ENCODE data around the gene DMAC2. TPM values are rescaled to one million over a fixed set of nuclear protein-coding genes. Genes with fewer than 3 reads are reported as not detected.

The DMAC2 gene
- total and polyA plus RNA-seq, 2 of the 13 experiments (the other 11 are each of a cell fraction or from before 2014, with no cell fraction given), result 39.0 to 66.0 TPM

DNA sequence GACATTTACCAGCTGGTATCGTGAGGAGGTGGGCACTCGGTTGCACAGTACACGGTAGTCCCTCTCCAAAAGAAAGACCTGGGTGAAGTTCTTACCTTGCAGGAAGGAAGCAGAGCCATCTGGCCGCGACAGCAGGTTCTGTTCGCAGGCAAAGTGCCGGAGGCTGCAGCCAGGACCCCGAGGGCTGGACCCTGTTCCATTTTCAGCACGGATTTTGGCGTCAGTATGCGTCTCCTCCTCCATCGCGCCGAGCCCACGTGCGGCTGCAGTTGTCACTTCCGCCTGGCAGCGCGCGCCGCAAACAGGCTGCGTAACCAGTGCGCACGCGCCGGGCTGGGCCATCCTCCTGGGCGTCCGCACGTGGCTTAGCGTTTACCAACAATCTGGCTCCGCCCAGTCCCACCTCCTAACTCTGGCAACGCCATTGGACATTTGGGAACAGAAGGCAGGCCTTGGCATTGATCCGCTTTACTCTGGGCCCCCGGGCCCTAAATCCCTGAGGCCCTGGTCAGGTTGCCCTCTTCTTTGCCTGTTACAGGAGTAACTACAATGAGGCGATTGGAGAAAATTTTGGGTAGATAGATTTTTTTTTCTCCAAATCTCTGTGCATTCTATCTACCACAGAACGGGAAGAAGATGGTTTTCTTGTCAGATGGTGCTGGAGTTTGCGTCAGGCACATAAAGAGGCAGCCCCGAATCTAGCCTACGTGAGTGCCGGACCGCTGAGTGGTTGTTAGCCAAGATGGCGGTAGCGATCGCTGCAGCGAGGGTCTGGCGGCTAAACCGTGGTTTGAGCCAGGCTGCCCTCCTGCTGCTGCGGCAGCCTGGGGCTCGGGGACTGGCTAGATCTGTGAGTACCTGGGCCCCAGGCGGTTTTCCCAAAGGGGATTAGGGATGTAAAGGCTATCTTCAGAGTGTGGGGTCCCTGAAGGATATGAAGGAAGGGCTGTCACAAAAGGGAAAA is 42.3 kb downstream of the DMAC2 start, which contains the start of the genes BCKDHA and EXOSC5 (continued):
- TF ChIP-seq ZNF367 (CRISPR knock-in tag; IDR thresholded peaks at IDR 0.05; ENCODE audit: borderline replicate concordance) (0 out of 2 replicates have a peak, but pooled peaks have one; percentile 56), ZFP36L2 (CRISPR knock-in tag; IDR thresholded peaks at IDR 0.05) (no peak), DR1 (CRISPR knock-in tag; IDR thresholded peaks at IDR 0.05) (no peak), YEATS4 (CRISPR knock-in tag; IDR thresholded peaks at IDR 0.05; ENCODE audit: borderline replicate concordance) (peak; percentile 98), PHF8 (CRISPR knock-in tag; IDR thresholded peaks at IDR 0.05) (peak; percentile 80), ZFX (CRISPR knock-in tag; IDR thresholded peaks at IDR 0.05; ENCODE audit: low read depth) (peak; percentile 59; the same call in 1 of the 2 replicates), FOXJ3 (CRISPR knock-in tag; IDR thresholded peaks at IDR 0.05; ENCODE audit: borderline replicate concordance) (peak; percentile 55; the same call in 1 of the 2 replicates)
- TF ChIP-seq, protein P1, sequence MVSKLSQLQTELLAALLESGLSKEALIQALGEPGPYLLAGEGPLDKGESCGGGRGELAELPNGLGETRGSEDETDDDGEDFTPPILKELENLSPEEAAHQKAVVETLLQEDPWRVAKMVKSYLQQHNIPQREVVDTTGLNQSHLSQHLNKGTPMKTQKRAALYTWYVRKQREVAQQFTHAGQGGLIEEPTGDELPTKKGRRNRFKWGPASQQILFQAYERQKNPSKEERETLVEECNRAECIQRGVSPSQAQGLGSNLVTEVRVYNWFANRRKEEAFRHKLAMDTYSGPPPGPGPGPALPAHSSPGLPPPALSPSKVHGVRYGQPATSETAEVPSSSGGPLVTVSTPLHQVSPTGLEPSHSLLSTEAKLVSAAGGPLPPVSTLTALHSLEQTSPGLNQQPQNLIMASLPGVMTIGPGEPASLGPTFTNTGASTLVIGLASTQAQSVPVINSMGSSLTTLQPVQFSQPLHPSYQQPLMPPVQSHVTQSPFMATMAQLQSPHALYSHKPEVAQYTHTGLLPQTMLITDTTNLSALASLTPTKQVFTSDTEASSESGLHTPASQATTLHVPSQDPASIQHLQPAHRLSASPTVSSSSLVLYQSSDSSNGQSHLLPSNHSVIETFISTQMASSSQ (IDR thresholded peaks at IDR 0.05; ENCODE audit: low read depth), result no peak
- TF ChIP-seq, protein P1 (CRISPR knock-in tag; IDR thresholded peaks at IDR 0.05; ENCODE audit: borderline replicate concordance), result peak; percentile 50; the same call in 1 of the 2 replicates
- TF ChIP-seq, protein P2, sequence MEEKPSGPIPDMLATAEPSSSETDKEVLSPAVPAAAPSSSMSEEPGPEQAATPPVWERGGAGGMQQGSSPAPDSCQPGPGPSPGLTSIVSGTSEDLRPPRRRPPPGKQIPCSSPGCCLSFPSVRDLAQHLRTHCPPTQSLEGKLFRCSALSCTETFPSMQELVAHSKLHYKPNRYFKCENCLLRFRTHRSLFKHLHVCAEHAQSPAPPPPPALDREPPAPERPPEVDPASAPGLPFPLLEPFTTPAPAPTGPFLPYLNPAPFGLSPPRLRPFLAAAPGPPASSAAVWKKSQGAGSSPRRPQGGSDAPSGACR (CRISPR knock-in tag; IDR thresholded peaks at IDR 0.05), result no peak; the same call in 1 of the 2 replicates
- TF ChIP-seq, protein P3, sequence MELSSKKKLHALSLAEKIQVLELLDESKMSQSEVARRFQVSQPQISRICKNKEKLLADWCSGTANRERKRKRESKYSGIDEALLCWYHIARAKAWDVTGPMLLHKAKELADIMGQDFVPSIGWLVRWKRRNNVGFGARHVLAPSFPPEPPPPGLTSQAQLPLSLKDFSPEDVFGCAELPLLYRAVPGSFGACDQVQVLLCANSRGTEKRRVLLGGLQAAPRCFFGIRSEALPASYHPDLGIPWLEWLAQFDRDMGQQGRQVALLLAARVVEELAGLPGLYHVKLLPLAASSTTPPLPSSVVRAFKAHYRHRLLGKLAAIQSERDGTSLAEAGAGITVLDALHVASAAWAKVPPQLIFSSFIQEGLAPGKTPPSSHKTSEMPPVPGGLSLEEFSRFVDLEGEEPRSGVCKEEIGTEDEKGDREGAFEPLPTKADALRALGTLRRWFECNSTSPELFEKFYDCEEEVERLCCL (CRISPR knock-in tag; IDR thresholded peaks at IDR 0.05; ENCODE audit: borderline replicate concordance), result 0 out of 2 replicates have a peak, but pooled peaks have one; percentile 2
- TF ChIP-seq, protein P4, sequence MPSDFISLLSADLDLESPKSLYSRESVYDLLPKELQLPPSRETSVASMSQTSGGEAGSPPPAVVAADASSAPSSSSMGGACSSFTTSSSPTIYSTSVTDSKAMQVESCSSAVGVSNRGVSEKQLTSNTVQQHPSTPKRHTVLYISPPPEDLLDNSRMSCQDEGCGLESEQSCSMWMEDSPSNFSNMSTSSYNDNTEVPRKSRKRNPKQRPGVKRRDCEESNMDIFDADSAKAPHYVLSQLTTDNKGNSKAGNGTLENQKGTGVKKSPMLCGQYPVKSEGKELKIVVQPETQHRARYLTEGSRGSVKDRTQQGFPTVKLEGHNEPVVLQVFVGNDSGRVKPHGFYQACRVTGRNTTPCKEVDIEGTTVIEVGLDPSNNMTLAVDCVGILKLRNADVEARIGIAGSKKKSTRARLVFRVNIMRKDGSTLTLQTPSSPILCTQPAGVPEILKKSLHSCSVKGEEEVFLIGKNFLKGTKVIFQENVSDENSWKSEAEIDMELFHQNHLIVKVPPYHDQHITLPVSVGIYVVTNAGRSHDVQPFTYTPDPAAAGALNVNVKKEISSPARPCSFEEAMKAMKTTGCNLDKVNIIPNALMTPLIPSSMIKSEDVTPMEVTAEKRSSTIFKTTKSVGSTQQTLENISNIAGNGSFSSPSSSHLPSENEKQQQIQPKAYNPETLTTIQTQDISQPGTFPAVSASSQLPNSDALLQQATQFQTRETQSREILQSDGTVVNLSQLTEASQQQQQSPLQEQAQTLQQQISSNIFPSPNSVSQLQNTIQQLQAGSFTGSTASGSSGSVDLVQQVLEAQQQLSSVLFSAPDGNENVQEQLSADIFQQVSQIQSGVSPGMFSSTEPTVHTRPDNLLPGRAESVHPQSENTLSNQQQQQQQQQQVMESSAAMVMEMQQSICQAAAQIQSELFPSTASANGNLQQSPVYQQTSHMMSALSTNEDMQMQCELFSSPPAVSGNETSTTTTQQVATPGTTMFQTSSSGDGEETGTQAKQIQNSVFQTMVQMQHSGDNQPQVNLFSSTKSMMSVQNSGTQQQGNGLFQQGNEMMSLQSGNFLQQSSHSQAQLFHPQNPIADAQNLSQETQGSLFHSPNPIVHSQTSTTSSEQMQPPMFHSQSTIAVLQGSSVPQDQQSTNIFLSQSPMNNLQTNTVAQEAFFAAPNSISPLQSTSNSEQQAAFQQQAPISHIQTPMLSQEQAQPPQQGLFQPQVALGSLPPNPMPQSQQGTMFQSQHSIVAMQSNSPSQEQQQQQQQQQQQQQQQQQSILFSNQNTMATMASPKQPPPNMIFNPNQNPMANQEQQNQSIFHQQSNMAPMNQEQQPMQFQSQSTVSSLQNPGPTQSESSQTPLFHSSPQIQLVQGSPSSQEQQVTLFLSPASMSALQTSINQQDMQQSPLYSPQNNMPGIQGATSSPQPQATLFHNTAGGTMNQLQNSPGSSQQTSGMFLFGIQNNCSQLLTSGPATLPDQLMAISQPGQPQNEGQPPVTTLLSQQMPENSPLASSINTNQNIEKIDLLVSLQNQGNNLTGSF (CRISPR knock-in tag; IDR thresholded peaks at IDR 0.05), result no peak
- TF ChIP-seq, protein P5, sequence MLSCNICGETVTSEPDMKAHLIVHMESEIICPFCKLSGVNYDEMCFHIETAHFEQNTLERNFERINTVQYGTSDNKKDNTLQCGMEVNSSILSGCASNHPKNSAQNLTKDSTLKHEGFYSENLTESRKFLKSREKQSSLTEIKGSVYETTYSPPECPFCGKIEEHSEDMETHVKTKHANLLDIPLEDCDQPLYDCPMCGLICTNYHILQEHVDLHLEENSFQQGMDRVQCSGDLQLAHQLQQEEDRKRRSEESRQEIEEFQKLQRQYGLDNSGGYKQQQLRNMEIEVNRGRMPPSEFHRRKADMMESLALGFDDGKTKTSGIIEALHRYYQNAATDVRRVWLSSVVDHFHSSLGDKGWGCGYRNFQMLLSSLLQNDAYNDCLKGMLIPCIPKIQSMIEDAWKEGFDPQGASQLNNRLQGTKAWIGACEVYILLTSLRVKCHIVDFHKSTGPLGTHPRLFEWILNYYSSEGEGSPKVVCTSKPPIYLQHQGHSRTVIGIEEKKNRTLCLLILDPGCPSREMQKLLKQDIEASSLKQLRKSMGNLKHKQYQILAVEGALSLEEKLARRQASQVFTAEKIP (CRISPR knock-in tag; IDR thresholded peaks at IDR 0.05; ENCODE audit: borderline replicate concordance), result no peak

Measured in HepG2 (cell line).